ENCODE measurements around the gene MAD1L1. TPM values are rescaled to one million over a fixed set of nuclear protein-coding genes. Genes with fewer than 3 reads are reported as not detected.

The MAD1L1 gene
- total RNA-seq, 4 donors from 2014 or later = 8.0 to 52.7 (median 26.7) TPM

GRCh38 chr7:2228921-2229320 lies 3.8 kb downstream of the MAD1L1 start:
- H3K36me3 ChIP-seq = no peaks in the 10 kb centered on the region
- no peak for DNase-seq
- no peak for TF ChIP-seq EP300 (IDR thresholded peaks at IDR 0.05; ENCODE audit: low read depth)
- TF ChIP-seq POLR2AphosphoS5 (IDR thresholded peaks at IDR 0.05) = no peak
- TF ChIP-seq POLR2A (IDR thresholded peaks at IDR 0.05) = no peak
- no peak for TF ChIP-seq CTCF (IDR thresholded peaks at IDR 0.05)
- H3K4me3 ChIP-seq = no peak overlapping the region
- H3K9me3 ChIP-seq = no peaks in the 10 kb centered on the region
- no peaks in the 10 kb centered on the region for H3K27me3 ChIP-seq
- H3K4me1 ChIP-seq = peaks cover 10 to 21% (median 20%) of the 10 kb centered on the region in 4 donors
- 85% methylated on average over 8 of the region's 8 CpGs; no CpG with 5 or more reads in 1 of the 2 donors for WGBS, 2 donors (ENCODE audit: low coverage in 1 of 2)
- in situ Hi-C loops (cut with MboI; ENCODE audit: low pct_ligation_motif_present in 1 of 4, low pct_unique_long_range_greater_than_20kb in 1 of 4, low sequenced_read_pairs in 3 of 4) = loop anchor here in 2 of 4 donors (25.0 kb wide), 1 partner anchor 133 kb away; the partner anchor contains the start of gene EIF3B (in 2 of the 2)
- H3K27ac ChIP-seq = no peak overlapping the region
- intact Hi-C loops (cut with DNase I; ENCODE audit: low total_unique reads) = no loop called here

GRCh38 chr7:2227699-2228098 lies 5.0 kb downstream of the MAD1L1 start:
- Histone ChIP-seq H3K4me1 (peaks cover 10 to 17% (median 15%) of the 10 kb centered on the region in 4 donors), H3K27ac (no peak overlapping the region), H3K4me3 (no peak overlapping the region), H3K36me3 (no peaks in the 10 kb centered on the region), H3K9me3 (no peaks in the 10 kb centered on the region), H3K27me3 (no peaks in the 10 kb centered on the region)
- intact Hi-C loops (cut with DNase I; ENCODE audit: low total_unique reads) (no loop called here), in situ Hi-C loops (cut with MboI; ENCODE audit: low pct_ligation_motif_present in 1 of 4, low pct_unique_long_range_greater_than_20kb in 1 of 4, low sequenced_read_pairs in 3 of 4) (loop anchor here in 2 of 4 donors (25.0 kb wide), 1 partner anchor 135 kb away; the partner anchor contains the start of gene EIF3B (in 2 of the 2))
- TF ChIP-seq EP300 (IDR thresholded peaks at IDR 0.05; ENCODE audit: low read depth) (no peak), POLR2A (IDR thresholded peaks at IDR 0.05) (no peak), CTCF (IDR thresholded peaks at IDR 0.05) (no peak), POLR2AphosphoS5 (IDR thresholded peaks at IDR 0.05) (no peak)
- WGBS, 2 donors (ENCODE audit: low coverage in 1 of 2) = 75 to 93% methylated on average over 4 to 15 of the region's 15 CpGs
- no peak for DNase-seq

- WGBS, 2 donors (ENCODE audit: low coverage in 1 of 2) = 91 to 100% methylated on average over 6 to 12 of the region's 13 CpGs
- Histone ChIP-seq H3K27ac (no peak overlapping the region), H3K9me3 (no peaks in the 10 kb centered on the region), H3K4me1 (peaks cover 1 to 5% (median 3%) of the 10 kb centered on the region in 4 donors), H3K4me3 (no peak overlapping the region), H3K36me3 (peaks cover 0 to 4% (median 0%) of the 10 kb centered on the region in 4 donors), H3K27me3 (no peaks in the 10 kb centered on the region)
- intact Hi-C loops (cut with DNase I; ENCODE audit: low total_unique reads) = no loop called here
- in situ Hi-C loops (cut with MboI; ENCODE audit: low pct_ligation_motif_present in 1 of 4, low pct_unique_long_range_greater_than_20kb in 1 of 4, low sequenced_read_pairs in 3 of 4) = loop anchor here in 2 of 4 donors (25.0 kb wide), 1 partner anchor 136 kb away; the partner anchor contains the start of gene EIF3B (in 2 of the 2)
- no peak for TF ChIP-seq CTCF (IDR thresholded peaks at IDR 0.05)
- TF ChIP-seq EP300 (IDR thresholded peaks at IDR 0.05; ENCODE audit: low read depth) = no peak
- DNase-seq = no peak
These were observed 6.9 kb downstream of the MAD1L1 start for GRCh38 chr7:2225830-2226229.

GRCh38 chr7:2225336-2225735 lies 7.4 kb downstream of the MAD1L1 start:
- DNase-seq = no peak
- Histone ChIP-seq H3K36me3 (peaks cover 0 to 4% (median 0%) of the 10 kb centered on the region in 4 donors), H3K4me3 (no peak overlapping the region), H3K9me3 (no peaks in the 10 kb centered on the region), H3K27me3 (no peaks in the 10 kb centered on the region), H3K27ac (no peak overlapping the region), H3K4me1 (no peaks in the 10 kb centered on the region)
- in situ Hi-C loops (cut with MboI; ENCODE audit: low pct_ligation_motif_present in 1 of 4, low pct_unique_long_range_greater_than_20kb in 1 of 4, low sequenced_read_pairs in 3 of 4) = loop anchor here in 2 of 4 donors (25.0 kb wide), 1 partner anchor 137 kb away; the partner anchor contains the start of gene EIF3B (in 2 of the 2)
- TF ChIP-seq EP300 (IDR thresholded peaks at IDR 0.05; ENCODE audit: low read depth) (no peak), CTCF (IDR thresholded peaks at IDR 0.05) (no peak), POLR2AphosphoS5 (IDR thresholded peaks at IDR 0.05) (no peak), POLR2A (IDR thresholded peaks at IDR 0.05) (no peak)
- intact Hi-C loops (cut with DNase I; ENCODE audit: low total_unique reads) = no loop called here
- 89 to 95% methylated on average over 5 to 13 of the region's 14 CpGs for WGBS, 2 donors (ENCODE audit: low coverage in 1 of 2)
